SH-SY5Y (cell line): Measurements from ENCODE around the gene SALL1.

Source experiments
- GATA2 ChIP-seq: IDR thresholded peaks from 2 replicates; pipeline ENCODE4 v1.6.1; 2011; ENCODE audit warnings: mild to moderate bottlenecking, low read depth, low read length
- GATA3 ChIP-seq: IDR thresholded peaks from 2 replicates; pipeline ENCODE4 v1.6.1; 2011; ENCODE audit warnings: low read depth, mild to moderate bottlenecking, low read length, moderate library complexity

DNA sequence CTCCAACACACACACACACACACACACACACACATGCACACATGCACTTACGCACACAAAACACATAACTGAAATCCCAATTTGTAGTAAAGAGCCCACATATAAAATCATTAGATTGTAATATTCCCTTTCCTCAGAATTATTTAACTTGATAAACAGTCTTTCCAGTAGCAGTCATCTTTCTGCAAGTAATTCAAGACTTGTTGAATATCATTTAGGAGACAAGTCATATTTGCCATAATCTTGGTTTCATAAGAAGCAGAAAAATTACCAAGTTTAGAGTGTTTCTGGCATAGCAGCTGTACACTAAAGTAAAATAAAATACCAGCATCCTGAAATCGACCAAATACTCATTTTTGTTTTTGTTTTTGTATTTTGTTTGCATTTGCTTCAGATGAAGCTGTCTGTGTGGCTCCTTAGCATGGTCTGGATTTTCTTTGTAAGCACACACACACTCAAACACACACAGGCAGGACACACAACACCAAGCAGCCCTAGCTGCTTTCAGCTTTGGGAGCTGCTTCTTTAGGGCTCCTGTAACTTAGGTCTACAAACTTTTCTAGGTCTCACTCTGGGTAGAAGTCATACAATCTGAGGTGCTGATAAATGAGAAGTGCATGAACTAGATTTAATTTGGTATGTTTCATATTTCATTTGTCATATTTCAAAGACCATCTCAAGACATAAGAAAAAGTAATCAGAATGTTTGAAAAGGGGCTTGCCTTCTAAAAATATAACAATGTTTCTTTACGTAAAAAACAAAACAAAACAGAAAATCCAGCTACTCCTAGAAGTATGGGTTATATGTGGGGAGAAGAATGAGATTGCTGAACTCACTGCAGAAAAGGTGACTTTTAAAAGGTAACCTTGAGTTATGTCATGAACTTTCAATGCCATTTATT is 3.0 kb downstream of the SALL1 start:
- TF ChIP-seq GATA2: no peak
- TF ChIP-seq GATA3: no peak
